ENCODE data around the gene HAS3. TPM values are rescaled to one million over a fixed set of nuclear protein-coding genes. Genes with fewer than 3 reads are reported as not detected.
"Not testable (repeated sequence)": the region's sequence is repeated elsewhere in the genome, so short reads cannot be mapped to it uniquely, and the experiment has no call there.

Gene HAS3
- polyA plus RNA-seq, 2 donors, result 9.3 to 12.0 TPM

- H3K4me3 ChIP-seq (ENCODE audit: low read depth in 1 of 2, low read length in 2 of 2), result no peak overlapping the region
- 93 to 96% methylated on average over 19 of the region's 19 CpGs for WGBS, 2 donors
- H3K36me3 ChIP-seq (ENCODE audit: control insufficient read depth in 2 of 2, insufficient read depth in 2 of 2, low read length in 1 of 2), result peaks cover 9 to 26% of the 10 kb centered on the region in 2 donors
- H3K27me3 ChIP-seq (ENCODE audit: control insufficient read depth in 1 of 2, insufficient read depth in 2 of 2, low read length in 2 of 2), result no peaks in the 10 kb centered on the region
- no peak overlapping the region for H3K27ac ChIP-seq (ENCODE audit: low read depth in 2 of 2, low read length in 1 of 2)
- no peaks in the 10 kb centered on the region for H3K9me3 ChIP-seq (ENCODE audit: control insufficient read depth in 2 of 2, insufficient read depth in 1 of 2, low read depth in 1 of 2, low read length in 1 of 2)
- H3K4me1 ChIP-seq (ENCODE audit: control insufficient read depth in 2 of 2, insufficient read depth in 2 of 2, low read length in 1 of 2), result peaks cover 0 to 3% of the 10 kb centered on the region in 2 donors
Observed at GRCh38 chr16:69120096-69120664, 14.7 kb downstream of the HAS3 start.

- Histone ChIP-seq H3K4me3 (ENCODE audit: low read depth in 1 of 2, low read length in 2 of 2) (no peak overlapping the region), H3K27me3 (ENCODE audit: control insufficient read depth in 1 of 2, insufficient read depth in 2 of 2, low read length in 2 of 2) (no peaks in the 10 kb centered on the region), H3K36me3 (ENCODE audit: control insufficient read depth in 2 of 2, insufficient read depth in 2 of 2, low read length in 1 of 2) (peaks cover 6 to 9% of the 10 kb centered on the region in 2 donors), H3K4me1 (ENCODE audit: control insufficient read depth in 2 of 2, insufficient read depth in 2 of 2, low read length in 1 of 2) (no peaks in the 10 kb centered on the region), H3K27ac (ENCODE audit: low read depth in 2 of 2, low read length in 1 of 2) (no peak overlapping the region), H3K9me3 (ENCODE audit: control insufficient read depth in 2 of 2, insufficient read depth in 1 of 2, low read depth in 1 of 2, low read length in 1 of 2) (no peaks in the 10 kb centered on the region)
- WGBS, 2 donors, result 74 to 77% methylated on average over 3 of the region's 3 CpGs
Observed at GRCh38 chr16:69123910-69124309, 18.5 kb downstream of the HAS3 start.

- not testable (repeated sequence) for H3K27me3 ChIP-seq (ENCODE audit: control insufficient read depth in 1 of 2, insufficient read depth in 2 of 2, low read length in 2 of 2); H3K9me3 ChIP-seq (ENCODE audit: control insufficient read depth in 2 of 2, insufficient read depth in 1 of 2, low read depth in 1 of 2, low read length in 1 of 2); H3K36me3 ChIP-seq (ENCODE audit: control insufficient read depth in 2 of 2, insufficient read depth in 2 of 2, low read length in 1 of 2); H3K4me3 ChIP-seq (ENCODE audit: low read depth in 1 of 2, low read length in 2 of 2); H3K4me1 ChIP-seq (ENCODE audit: control insufficient read depth in 2 of 2, insufficient read depth in 2 of 2, low read length in 1 of 2); H3K27ac ChIP-seq (ENCODE audit: low read depth in 2 of 2, low read length in 1 of 2)
- WGBS, 2 donors, result 79 to 89% methylated on average over 8 of the region's 8 CpGs
Observed at GRCh38 chr16:69124406-69124805, 19.0 kb downstream of the HAS3 start.

- WGBS, 2 donors, result 93 to 94% methylated on average over 14 of the region's 14 CpGs
Observed at GRCh38 chr16:69124961-69125360, 19.5 kb downstream of the HAS3 start.

GRCh38 chr16:69126221-69126620 is 20.8 kb downstream of the HAS3 start:
- Histone ChIP-seq H3K4me1 (ENCODE audit: control insufficient read depth in 2 of 2, insufficient read depth in 2 of 2, low read length in 1 of 2) (no peaks in the 10 kb centered on the region), H3K36me3 (ENCODE audit: control insufficient read depth in 2 of 2, insufficient read depth in 2 of 2, low read length in 1 of 2) (no peaks in the 10 kb centered on the region)

More at GRCh38 chr16:69124961-69125360, 19.5 kb downstream of the HAS3 start:
- not testable (repeated sequence) for H3K27me3 ChIP-seq (ENCODE audit: control insufficient read depth in 1 of 2, insufficient read depth in 2 of 2, low read length in 2 of 2); H3K36me3 ChIP-seq (ENCODE audit: control insufficient read depth in 2 of 2, insufficient read depth in 2 of 2, low read length in 1 of 2); H3K4me3 ChIP-seq (ENCODE audit: low read depth in 1 of 2, low read length in 2 of 2); H3K27ac ChIP-seq (ENCODE audit: low read depth in 2 of 2, low read length in 1 of 2); H3K4me1 ChIP-seq (ENCODE audit: control insufficient read depth in 2 of 2, insufficient read depth in 2 of 2, low read length in 1 of 2); H3K9me3 ChIP-seq (ENCODE audit: control insufficient read depth in 2 of 2, insufficient read depth in 1 of 2, low read depth in 1 of 2, low read length in 1 of 2)

GRCh38 chr16:69126801-69127200 is 21.3 kb downstream of the HAS3 start:
- 95 to 97% methylated on average over 10 of the region's 10 CpGs for whole genome bisulfite sequencing, 2 donors
- H3K27me3 ChIP-seq (ENCODE audit: control insufficient read depth in 1 of 2, insufficient read depth in 2 of 2, low read length in 2 of 2); H3K4me3 ChIP-seq (ENCODE audit: low read depth in 1 of 2, low read length in 2 of 2); H3K27ac ChIP-seq (ENCODE audit: low read depth in 2 of 2, low read length in 1 of 2); H3K9me3 ChIP-seq (ENCODE audit: control insufficient read depth in 2 of 2, insufficient read depth in 1 of 2, low read depth in 1 of 2, low read length in 1 of 2); H3K36me3 ChIP-seq (ENCODE audit: control insufficient read depth in 2 of 2, insufficient read depth in 2 of 2, low read length in 1 of 2); H3K4me1 ChIP-seq (ENCODE audit: control insufficient read depth in 2 of 2, insufficient read depth in 2 of 2, low read length in 1 of 2): not testable (repeated sequence)

More at GRCh38 chr16:69126221-69126620, 20.8 kb downstream of the HAS3 start:
- H3K9me3 ChIP-seq (ENCODE audit: control insufficient read depth in 2 of 2, insufficient read depth in 1 of 2, low read depth in 1 of 2, low read length in 1 of 2), result no peaks in the 10 kb centered on the region
- H3K4me3 ChIP-seq (ENCODE audit: low read depth in 1 of 2, low read length in 2 of 2), result no peak overlapping the region
- no peak overlapping the region for H3K27ac ChIP-seq (ENCODE audit: low read depth in 2 of 2, low read length in 1 of 2)
- WGBS, 2 donors, result 67 to 80% methylated on average over 3 of the region's 3 CpGs
- H3K27me3 ChIP-seq (ENCODE audit: control insufficient read depth in 1 of 2, insufficient read depth in 2 of 2, low read length in 2 of 2), result no peaks in the 10 kb centered on the region

GRCh38 chr16:69127966-69128510 is 22.6 kb downstream of the HAS3 start:
- H3K4me1 ChIP-seq (ENCODE audit: control insufficient read depth in 2 of 2, insufficient read depth in 2 of 2, low read length in 1 of 2), result no peaks in the 10 kb centered on the region
- WGBS, 2 donors, result 87 to 88% methylated on average over 12 of the region's 12 CpGs
- H3K27me3 ChIP-seq (ENCODE audit: control insufficient read depth in 1 of 2, insufficient read depth in 2 of 2, low read length in 2 of 2), result no peaks in the 10 kb centered on the region
- H3K36me3 ChIP-seq (ENCODE audit: control insufficient read depth in 2 of 2, insufficient read depth in 2 of 2, low read length in 1 of 2), result no peaks in the 10 kb centered on the region
- H3K9me3 ChIP-seq (ENCODE audit: control insufficient read depth in 2 of 2, insufficient read depth in 1 of 2, low read depth in 1 of 2, low read length in 1 of 2), result no peaks in the 10 kb centered on the region
- no peak overlapping the region for H3K4me3 ChIP-seq (ENCODE audit: low read depth in 1 of 2, low read length in 2 of 2)
- no peak overlapping the region for H3K27ac ChIP-seq (ENCODE audit: low read depth in 2 of 2, low read length in 1 of 2)

GRCh38 chr16:69130461-69130860 is 25.0 kb downstream of the HAS3 start:
- no peak overlapping the region for H3K27ac ChIP-seq (ENCODE audit: low read depth in 2 of 2, low read length in 1 of 2)
- no peaks in the 10 kb centered on the region for H3K4me1 ChIP-seq (ENCODE audit: control insufficient read depth in 2 of 2, insufficient read depth in 2 of 2, low read length in 1 of 2)
- WGBS, 2 donors, result 53 to 56% methylated on average over 6 of the region's 6 CpGs

GRCh38 chr16:69131167-69131838 is 25.9 kb downstream of the HAS3 start:
- Histone ChIP-seq H3K27ac (ENCODE audit: low read depth in 2 of 2, low read length in 1 of 2) (peak overlapping the region; percentile 97 to 98), H3K9me3 (ENCODE audit: control insufficient read depth in 2 of 2, insufficient read depth in 1 of 2, low read depth in 1 of 2, low read length in 1 of 2) (no peaks in the 10 kb centered on the region), H3K36me3 (ENCODE audit: control insufficient read depth in 2 of 2, insufficient read depth in 2 of 2, low read length in 1 of 2) (peaks cover 0 to 2% of the 10 kb centered on the region in 2 donors), H3K27me3 (ENCODE audit: control insufficient read depth in 1 of 2, insufficient read depth in 2 of 2, low read length in 2 of 2) (no peaks in the 10 kb centered on the region), H3K4me3 (ENCODE audit: low read depth in 1 of 2, low read length in 2 of 2) (peak overlapping the region; percentile 94 to 97), H3K4me1 (ENCODE audit: control insufficient read depth in 2 of 2, insufficient read depth in 2 of 2, low read length in 1 of 2) (no peaks in the 10 kb centered on the region)
- whole genome bisulfite sequencing, 2 donors, result 1 to 2% methylated on average over 15 of the region's 15 CpGs

More at GRCh38 chr16:69130461-69130860, 25.0 kb downstream of the HAS3 start:
- H3K27me3 ChIP-seq (ENCODE audit: control insufficient read depth in 1 of 2, insufficient read depth in 2 of 2, low read length in 2 of 2), result no peaks in the 10 kb centered on the region
- no peak overlapping the region for H3K4me3 ChIP-seq (ENCODE audit: low read depth in 1 of 2, low read length in 2 of 2)
- no peaks in the 10 kb centered on the region for H3K36me3 ChIP-seq (ENCODE audit: control insufficient read depth in 2 of 2, insufficient read depth in 2 of 2, low read length in 1 of 2)
- no peaks in the 10 kb centered on the region for H3K9me3 ChIP-seq (ENCODE audit: control insufficient read depth in 2 of 2, insufficient read depth in 1 of 2, low read depth in 1 of 2, low read length in 1 of 2)

Data from esophagus (tissue), 2 donors.